ENCODE measurements around the gene PHF14.
"Not testable (repeated sequence)": the region's sequence is repeated elsewhere in the genome, so short reads cannot be mapped to it uniquely, and the experiment has no call there.

PHF14 gene

DNA sequence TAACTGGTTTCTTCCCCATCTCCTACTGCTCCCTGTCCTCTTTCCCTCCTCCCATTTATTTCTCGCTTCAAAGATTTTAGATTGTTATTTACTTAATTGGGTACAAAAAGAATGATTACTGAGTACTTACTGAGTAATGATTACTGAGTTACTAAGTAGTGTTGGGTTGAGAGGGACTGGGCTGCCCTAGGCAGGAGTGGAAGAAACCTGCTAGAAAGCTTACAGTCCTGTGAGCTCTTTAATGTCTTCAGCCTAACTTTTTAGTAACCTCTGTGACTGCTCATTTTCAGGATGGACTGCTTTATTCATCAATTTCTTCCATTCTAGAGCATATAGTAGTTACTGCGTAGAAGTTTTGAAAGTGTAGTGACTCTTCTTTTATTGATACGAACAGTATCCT lies 7.6 kb downstream of the PHF14 start:
- no peak for DNase-seq

DNA sequence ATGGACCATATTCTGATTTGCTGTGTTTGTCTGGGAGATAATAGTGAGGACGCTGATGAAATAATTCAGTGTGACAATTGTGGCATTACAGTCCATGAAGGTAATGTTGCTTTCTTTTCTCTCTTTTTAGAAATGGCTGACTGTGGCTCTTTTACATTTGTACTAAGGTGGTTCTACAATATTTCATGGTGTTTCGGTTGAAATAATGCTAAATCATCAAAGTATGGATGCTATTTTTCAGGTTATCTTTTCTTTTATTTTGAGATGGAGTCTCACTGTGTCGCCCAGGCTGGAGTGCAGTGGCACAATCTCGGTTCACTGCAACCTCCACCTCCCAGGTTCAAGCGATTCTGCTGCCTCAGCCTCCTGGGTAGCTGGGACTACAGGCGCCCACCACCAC lies 17.1 kb downstream of the PHF14 start:
- not testable (repeated sequence) for DNase-seq

DNA sequence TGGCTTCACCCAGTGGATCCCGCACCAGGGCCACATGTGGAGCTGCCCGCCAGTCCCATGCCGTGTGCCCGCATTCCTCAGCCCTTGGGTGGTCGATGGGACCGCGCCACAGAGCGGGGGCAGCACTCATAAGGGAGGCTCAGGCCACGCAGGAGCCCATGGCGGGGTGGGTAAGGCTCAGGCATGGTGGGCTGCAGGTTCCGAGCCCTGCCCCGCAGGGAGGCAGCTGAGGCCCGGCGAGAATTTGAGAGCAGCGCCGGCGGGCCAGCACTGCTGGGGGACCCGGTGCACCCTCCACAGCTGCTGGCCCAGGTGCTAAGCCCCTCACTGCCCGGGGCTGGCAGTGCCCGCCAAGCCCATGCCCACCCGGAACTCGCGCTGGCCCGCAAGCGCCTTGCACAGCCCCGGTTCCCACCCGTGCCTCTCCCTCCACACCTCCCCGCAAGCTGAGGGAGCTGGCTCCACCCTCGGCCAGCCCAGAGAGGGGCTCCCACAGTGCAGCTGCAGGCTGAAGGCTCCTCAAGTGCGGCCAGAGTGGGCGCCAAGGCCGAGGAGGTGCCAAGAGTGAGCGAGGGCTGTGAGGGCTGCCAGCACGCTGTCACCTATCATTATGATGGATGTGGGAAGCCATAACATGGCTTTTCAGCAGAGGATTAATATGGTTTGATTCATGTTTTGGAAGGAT lies 22.0 kb downstream of the PHF14 start:
- DNase-seq, result not testable (repeated sequence)

DNA sequence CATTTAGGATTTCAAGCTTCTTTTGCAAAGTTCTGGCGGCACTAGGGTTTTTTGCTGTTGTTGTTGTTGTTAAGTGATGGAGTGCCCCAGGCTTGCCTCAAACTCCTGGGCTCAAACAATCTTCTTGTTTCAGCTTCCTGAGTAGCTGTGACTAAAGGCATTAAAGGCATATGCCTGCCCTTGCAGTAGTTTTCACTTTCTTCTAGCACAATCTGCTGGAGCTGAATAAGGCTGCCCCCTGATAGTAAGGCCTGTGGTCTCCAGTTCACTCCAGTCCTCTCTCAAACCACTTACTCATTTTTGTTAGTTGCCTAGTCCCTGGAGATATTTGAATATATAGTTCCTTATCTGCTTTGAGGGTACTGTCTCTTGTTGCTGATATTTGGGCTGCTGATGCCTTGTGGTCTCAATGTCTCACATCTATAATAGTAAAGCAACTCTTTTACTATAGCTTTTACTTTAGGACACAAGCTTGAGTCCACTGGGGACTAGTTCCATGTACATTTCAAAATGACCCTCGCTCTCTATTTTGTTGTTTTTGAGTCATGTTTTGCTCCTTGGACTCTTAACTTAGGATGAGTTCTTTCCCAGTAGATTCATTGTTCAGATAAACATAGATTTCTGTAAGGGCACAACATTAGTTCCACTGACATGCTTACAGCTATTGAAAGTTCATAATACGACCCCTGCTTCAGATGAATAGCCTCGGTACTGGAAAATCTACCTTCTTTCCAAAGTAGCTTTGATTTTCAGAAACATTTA lies 25.5 kb downstream of the PHF14 start:
- no peak for DNase-seq

DNA sequence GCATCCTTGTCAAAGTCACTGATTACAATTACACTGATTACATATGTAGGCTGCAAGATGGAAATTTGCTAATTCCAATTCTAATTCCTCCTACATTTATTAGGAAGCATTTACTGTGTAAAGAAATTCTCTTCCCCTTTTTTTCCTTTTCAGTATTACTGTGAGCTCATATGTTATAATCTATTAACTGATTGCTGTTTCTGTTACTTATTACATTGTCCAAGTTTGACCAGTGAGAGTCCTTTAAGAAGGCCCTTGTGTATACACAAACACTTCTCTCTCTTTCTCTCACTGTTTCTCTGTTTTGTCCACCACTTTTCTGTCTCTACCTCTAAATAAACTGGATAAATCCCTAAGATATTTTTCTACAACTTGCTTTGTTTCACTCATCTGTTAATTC lies 31.5 kb downstream of the PHF14 start:
- DNase-seq, result no peak

DNA sequence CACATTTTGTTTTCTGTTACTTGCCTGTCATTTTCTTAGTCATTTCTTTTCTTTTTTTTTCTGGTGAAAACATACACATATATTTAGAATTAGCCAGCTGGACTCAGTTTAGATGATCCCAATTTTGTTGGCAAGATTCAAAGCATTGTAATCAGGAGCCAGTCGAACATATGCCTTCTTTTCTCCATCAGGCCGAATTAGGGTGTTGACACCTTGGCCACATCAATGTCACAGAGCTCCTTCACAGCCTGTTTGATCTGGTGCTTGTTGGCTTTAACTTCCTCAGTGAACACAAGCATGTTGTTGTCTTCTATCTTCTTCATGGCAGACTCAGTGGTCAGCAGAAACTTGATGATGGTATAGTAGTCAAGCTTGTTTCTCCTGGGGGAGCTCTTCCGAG lies 32.6 kb downstream of the PHF14 start:
- DNase-seq, result no peak

DNA sequence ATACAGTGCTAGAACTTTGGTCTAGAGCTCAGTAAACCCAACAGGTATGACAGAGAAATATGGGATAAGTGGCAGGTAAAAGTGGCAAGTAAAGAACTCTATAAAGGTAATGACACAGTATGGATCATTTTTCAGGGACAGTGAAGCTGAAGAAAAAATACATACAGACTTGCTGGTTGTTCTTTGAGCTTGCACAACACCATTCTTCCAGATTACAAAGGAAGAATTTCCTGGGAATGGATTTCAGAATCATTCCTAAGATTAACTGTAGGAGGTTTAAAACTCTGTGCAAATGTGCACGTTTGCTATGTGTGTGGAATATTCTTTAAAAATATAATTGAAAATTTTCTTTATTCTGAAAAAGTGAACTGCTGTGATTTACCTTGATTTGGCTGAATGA lies 36.0 kb downstream of the PHF14 start:
- DNase-seq, result no peak

DNA sequence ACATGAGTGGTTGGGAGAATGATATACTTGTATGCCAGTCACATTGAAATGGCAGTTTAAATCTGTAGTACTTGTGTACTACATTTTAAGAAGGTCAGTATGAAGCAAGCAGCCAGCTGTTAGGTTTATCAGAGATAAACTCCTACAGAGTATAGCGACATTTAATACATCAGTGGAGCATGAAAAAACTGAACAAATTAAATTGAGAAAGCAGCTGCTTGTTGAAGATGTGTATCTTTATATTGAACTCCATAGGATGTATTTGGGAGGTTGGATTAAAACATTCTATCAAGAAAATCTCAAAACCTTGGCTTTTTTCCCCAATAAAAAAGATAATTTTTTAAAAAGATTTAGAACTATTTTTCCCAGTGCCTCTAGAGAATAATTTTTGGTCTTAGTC lies 47.8 kb downstream of the PHF14 start:
- no peak for DNase-seq

DNA sequence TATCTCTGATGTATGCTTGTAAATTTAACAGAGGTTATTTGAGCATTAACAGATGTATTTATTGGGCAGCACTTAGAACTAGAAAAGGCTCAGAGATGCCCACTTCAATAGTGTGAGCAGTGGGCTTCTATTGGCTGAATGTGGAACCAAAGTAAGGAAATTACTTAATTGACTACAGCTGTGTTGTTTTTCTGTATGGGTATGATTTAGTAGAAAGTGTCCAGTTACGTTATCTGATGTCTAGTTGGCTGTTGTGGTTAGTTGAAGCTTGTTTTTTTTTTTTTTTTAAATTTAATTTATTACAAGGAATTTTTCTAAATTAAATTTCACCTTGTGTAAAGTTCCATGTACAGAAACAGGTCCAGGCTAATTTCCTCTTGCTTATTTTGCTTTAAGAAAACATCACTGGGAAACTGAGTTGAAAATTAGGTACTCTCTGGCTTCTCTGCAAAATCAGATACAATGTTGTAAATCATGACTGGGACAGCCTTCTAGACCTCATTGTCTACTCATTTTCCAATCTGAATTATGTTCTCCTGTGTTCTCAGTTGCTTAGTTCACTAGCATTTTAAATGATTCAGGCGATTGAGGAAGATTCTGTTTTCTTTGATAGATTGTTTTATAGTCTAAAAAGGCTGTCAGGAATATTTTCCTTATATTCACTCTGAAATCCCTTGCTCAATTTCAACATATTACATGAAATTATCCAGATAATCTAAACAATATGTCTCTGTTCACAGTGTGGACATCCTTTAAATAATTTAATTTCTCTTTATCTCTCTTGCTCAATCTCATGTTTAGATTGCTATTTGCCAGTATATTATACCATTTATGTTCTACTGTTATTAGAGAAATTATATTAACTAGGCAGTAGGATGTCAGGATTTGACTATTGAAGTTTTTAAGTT lies 53.0 kb downstream of the PHF14 start:
- DNase-seq, result no peak

DNA sequence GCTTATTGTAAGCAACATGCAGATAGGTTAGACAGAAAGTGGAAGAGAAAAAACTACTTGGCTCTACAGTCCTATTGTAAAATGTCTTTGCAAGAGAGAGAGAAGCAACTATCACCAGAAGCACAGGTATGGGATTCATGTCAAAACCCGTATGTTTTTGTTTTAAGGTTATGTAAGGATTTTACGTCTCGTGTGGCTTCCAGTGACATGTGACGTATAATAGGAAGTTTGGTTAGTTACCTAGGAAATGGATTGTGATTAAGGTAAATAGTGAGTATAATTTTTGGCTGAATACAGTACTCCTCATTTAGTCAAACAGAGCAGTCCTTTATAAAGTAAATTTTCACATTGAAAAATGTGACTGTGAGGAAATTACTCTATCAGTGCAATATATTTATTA lies 62.0 kb downstream of the PHF14 start:
- no peak for DNase-seq

DNA sequence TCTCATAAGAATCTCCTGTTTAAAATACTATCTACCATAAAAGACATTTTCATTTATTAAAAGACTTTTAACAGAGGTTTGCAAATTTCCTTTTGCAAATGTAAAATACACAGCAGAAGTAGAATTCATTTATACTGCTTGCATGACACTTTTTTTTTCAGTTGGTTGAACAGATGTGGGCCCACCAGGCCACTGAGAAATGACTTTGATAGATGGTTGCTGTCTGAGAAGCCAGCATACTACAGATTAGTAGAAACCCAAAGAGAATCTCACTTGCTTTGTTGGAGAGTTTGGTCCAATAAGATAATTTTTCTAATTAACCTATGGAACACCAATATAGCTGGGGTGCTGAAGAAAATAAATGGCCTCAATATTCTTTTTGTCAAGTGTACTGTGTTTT lies 66.3 kb downstream of the PHF14 start:
- DNase-seq, result no peak

DNA sequence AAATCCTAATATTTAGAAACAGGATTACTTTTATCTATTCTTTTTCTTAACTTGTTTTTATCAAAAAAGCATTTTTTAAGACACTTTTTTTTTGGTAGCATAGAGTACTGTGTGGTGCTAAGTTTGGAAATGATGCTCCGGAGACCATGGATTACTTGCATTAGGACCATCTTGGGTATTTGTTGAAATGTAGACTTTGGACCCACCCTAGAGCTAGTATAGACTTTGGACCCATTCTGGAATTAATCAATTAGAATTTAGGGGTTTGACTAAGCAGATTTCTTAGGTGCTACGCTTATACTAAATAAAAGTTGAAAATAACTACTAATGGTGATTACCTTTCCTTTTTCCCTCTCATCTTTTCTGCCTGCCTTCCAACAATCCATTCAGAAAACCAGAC lies 80.4 kb downstream of the PHF14 start:
- DNase-seq, result no peak

DNA sequence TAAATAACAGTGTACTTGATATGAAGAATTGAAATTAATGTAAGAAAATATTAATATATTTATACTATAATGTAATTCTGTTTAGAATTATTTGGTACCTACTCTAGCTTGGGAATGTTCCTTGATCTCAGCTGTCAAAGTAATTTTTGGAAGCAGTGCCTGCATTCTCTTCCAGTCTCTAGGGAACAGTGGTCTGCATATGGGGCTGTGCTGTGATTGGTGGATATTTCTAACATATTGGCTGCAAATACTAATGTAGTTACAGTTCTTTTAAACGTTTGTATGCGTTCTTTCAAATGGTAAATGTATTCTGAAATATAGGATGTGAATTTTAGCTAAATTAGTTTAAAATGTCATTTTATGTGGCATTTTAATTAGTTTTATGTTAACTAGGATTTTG lies 87.2 kb downstream of the PHF14 start:
- no peak for DNase-seq

DNA sequence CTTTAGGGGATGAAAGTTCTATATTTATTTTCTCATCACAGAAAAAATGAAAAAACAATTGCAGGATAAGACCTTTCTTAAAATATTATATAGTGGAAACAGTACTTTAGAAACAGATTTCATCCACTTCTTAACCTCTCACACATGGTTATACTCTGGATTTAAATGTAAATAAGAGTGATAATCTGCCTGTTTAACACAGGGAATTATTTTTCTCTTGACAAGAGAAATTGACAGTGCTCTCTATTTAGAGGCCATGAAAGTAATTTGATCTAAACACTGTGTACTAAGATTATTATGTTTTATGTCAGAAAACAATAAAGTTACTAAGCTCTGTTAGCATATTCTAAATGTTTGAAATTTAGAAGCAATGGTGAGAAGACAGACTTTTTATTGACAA lies 88.4 kb downstream of the PHF14 start:
- DNase-seq, result no peak

DNA sequence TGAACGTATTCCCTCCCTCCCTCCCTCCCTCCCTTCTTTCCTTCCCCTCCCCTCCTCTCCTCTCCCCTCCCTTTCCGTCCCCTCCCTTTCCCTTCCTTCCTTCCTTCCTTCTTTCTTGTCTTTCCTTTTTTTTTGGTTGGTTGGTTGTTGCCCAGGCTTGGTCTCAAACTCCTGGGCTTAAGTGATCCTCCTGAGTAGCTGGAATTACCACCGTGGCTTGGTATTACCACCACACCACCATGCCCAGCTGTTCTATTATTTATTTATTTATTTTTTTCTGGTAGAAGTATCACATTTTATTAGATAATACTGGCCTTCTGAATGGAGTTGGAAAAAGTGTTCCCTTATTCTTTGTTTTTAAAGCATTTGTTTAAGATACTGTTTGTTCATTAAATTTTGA lies 95.9 kb downstream of the PHF14 start:
- no peak for DNase-seq

DNA sequence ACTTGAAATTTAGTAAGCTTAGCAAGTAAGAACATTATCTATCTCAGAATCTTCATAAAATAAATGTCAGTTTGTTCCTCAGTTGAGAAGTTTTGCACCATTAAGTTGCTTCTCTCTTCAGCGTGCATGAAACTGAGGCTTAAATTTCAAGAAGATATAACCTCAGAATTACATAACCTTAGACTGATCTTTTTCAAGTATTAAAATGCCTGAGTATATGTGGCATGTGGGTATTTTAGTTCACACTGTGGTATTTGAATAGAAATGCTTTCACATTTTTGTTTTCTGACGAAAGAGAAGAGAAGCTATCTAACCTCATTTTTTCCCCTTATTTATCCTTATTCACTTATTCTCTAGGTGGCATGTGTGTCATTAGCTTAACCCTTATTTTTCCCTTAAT lies 104.1 kb downstream of the PHF14 start:
- DNase-seq, result no peak

DNA sequence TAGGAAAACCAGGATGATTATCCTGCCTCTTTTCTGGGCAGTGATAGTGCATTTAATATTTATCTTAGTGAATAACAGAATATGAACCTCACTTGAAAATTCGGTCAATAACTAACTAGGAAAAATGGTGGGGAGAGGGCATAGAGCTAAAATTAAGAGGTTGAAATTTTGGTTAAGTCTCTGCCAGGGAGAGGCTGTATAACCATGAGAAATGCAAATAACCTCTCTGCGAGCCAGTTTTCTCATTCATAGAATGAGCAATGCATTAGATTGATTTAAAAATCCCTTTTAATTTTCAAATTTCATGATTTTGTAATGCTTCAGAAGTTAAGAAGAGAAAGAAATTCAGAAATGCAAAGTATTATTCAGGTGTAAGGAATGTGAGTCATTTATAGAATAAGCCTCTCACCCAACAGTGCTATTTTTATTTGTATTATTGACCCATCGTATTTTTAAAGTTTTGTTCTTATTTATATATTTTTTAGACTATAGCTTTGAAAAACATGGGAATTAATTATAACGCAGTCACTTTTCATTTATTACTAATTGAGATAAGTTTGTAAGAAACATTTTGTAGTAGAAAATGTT lies 104.7 kb downstream of the PHF14 start:
- no peak for DNase-seq

DNA sequence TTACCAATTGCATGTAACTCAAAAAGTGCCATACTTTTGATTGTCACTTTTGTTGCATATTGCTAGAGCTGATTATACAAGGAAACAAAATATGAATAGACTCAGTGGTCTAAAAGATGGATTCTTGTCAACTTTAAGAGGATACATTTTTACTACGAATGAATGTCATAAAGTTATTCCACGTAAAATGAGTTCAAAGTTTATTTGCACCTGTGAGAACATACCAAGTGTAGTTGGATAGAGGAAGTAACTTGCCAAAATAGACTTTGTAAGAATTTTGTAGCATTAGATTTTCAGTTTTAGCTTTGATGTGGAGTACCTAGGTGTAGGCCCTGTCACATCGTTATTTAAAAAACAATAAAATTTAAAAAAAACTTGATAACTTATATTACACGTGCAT lies 106.2 kb downstream of the PHF14 start:
- DNase-seq, result no peak

DNA sequence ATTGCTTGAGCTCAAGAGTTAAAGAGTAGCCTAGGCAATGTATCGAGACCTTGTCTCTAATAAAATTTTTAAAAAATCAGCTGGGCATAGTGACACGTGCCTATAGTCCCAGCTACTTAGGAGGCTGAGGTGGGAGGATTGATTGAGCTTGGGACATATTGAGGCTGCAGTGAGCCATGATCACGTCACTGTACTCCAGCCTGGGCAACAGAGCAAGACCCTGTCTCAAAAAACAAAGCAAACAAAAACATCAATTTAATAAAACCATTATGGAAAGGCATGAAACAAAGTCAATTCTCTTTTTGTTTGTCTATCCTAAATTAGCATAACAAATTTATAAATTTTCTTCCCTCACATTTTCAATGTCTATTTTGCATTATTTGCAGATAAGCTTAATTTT lies 108.4 kb downstream of the PHF14 start:
- no peak for DNase-seq

DNA sequence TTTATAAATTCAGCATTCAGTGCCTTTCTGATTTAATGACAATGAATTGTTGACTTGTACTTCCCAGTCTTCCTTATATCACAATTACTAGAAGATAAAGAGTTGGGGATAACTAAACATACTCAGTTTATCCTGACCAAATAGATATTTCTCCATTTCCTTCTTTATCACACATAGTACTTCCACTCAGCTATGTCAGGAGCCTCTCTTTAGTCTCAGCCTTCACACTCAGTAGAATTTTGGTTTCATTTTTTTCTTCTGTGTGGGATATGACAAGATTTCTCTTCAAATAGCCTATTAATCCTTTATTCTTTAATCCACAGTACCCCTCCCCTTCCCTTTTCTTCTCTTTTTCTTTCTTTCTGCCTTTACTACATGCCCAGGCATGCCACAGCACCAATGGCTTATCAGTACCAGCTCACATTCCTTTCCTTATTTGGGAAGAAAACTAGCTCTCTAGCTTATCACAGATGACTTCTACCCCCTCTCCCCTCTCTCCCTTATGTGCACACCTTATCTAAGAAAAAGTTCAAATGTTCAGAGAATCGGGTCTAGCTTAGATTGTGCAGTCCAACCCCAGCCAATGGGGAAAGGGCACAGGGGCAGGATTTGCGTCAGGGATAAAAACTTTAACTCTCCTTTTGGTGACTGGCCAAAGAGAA lies 109.0 kb downstream of the PHF14 start:
- no peak for DNase-seq

DNA sequence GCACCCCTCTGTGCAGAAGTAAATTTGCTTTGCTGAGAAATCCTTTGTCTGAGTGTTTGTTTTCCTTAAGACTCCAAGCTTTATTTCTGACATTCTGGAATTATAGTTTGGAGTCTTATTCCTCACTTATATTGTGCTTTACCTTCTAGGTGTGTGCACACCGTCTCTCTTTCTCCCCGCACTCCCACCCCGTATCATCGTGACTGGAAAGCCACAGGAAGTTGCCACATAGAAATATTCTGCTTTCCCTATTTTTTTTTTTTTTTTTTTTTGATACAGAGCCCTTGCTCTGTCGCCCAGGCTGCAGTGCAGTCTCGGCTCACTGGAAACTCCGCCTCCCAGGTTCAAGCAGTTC lies 109.5 kb downstream of the PHF14 start:
- DNase-seq, result no peak

DNA sequence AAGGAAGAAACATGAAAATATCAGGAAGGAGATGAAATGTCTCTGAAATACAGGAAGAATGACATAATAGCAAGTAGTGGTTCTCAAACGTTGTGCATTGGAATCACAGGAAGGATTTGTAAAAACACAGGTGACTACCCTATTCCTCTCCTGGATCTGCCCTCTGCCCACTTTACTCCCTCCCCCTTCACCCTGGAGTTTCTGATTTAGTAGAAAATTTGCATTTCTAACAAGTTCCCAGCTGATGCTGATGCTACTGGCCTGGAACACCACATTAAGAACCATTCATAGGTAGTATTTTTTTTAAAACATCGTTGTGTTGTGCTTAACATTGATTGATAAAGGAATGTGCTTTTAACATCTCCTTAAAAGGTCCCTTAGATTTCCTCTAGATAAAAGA lies 130.9 kb downstream of the PHF14 start:
- DNase-seq, result no peak

DNA sequence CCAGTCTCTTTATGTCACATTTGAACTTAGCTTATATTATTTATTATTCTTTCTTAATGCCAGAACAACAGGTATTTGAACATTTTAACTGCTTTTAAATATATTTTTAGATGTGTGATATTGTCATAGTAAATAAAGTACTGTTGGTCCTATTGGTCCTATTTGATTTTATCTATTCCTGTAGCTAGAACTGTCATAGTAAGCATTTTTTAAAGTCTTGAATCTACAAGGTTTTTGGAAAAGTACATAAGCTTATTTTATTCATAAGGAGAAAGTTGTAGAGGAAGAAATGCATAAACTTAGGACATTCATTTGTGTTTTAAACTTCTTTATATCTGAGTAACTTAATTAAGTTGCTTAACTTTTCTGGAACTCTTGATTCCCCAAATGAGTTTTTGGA lies 136.0 kb downstream of the PHF14 start:
- DNase-seq, result no peak

Measured in activated CD4-positive, alpha-beta T cell treated with anti-CD3 and anti-CD28 coated beads for 48 hours (primary cell).